ENCODE results near the gene KRTAP4-9.
"Not testable (repeated sequence)": the region's sequence is repeated elsewhere in the genome, so short reads cannot be mapped to it uniquely, and the experiment has no call there.

Gene KRTAP4-9

GRCh38 chr17:41133880-41134735 is 28.9 kb downstream of the KRTAP4-9 start:
- no peak for DNase-seq

- not testable (repeated sequence) for DNase-seq
Measured at GRCh38 chr17:41139865-41140264, 34.7 kb downstream of the KRTAP4-9 start.

- no peak for DNase-seq
Measured at GRCh38 chr17:41140360-41141131, 35.4 kb downstream of the KRTAP4-9 start, which contains the start of gene KRTAP4-6. Gene KRTAP4-6, minus strand, starts transcription at chr17:41140544. Its CDS starts 57 bp downstream, at chr17:41140487.

GRCh38 chr17:41141361-41141760 is 36.2 kb downstream of the KRTAP4-9 start:
- DNase-seq, result no peak

GRCh38 chr17:41144846-41145245 is 39.7 kb downstream of the KRTAP4-9 start:
- DNase-seq, result no peak

- no peak for DNase-seq
Measured at GRCh38 chr17:41145261-41145660, 40.1 kb downstream of the KRTAP4-9 start.

GRCh38 chr17:41147531-41148204 is 42.5 kb downstream of the KRTAP4-9 start:
- no peak for DNase-seq

- DNase-seq, result not testable (repeated sequence)
Measured at GRCh38 chr17:41148971-41149651, 43.9 kb downstream of the KRTAP4-9 start.

GRCh38 chr17:41149652-41149985 is 44.4 kb downstream of the KRTAP4-9 start, which contains the start of gene KRTAP4-5:
Gene KRTAP4-5, minus strand, starts transcription at chr17:41149825. Its CDS starts 58 bp downstream, at chr17:41149767.
- DNase-seq, result no peak

- DNase-seq, result no peak
Measured at GRCh38 chr17:41150026-41150425, 44.8 kb downstream of the KRTAP4-9 start.

GRCh38 chr17:41151525-41151924 is 46.3 kb downstream of the KRTAP4-9 start:
- no peak for DNase-seq

- DNase-seq, result peak; percentile 63
Measured at GRCh38 chr17:41153856-41154255, 48.7 kb downstream of the KRTAP4-9 start.
